Ovary (tissue), 9 donors: ENCODE data around the gene RPS27L. TPM values are rescaled to one million over a fixed set of nuclear protein-coding genes. Genes with fewer than 3 reads are reported as not detected.

Experiments
- DNase-seq, 5 donors: peaks; one replicate each; pipeline ENCODE4 v3.0.0-alpha.2; 2019 to 2020
- H3K27ac ChIP-seq, 2 donors: fragments of 200-600 bp; one replicate each; pipeline versions ENCODE4 v1.5.1 to v1.8.0; 2019 to 2022
- H3K27me3 ChIP-seq: fragments of 200-600 bp; one replicate; pipeline ENCODE4 v1.8.0; 2022
- H3K36me3 ChIP-seq: fragments of 200-600 bp; sonication (generic); one replicate; pipeline ENCODE4 v1.5.1; 2019
- H3K4me1 ChIP-seq: one replicate; pipeline ENCODE4 v1.8.1; 2013; ENCODE audit warnings: mild to moderate bottlenecking, moderate library complexity; ENCODE audit not compliant: insufficient read depth
- H3K4me3 ChIP-seq: fragments of 200-600 bp; sonication (generic); one replicate; pipeline ENCODE4 v1.5.1; 2017
- H3K9me3 ChIP-seq, 2 donors: fragments of 200-600 bp in 1 of 2; sonication (generic) in 1 of 2; one replicate each; pipeline versions ENCODE4 v1.5.1 to v1.8.1; 2013 to 2019; ENCODE audit warnings: mild to moderate bottlenecking in 1 of 2, moderate library complexity in 1 of 2
- EP300 ChIP-seq: sonication (generic); formaldehyde crosslinking; IDR thresholded peaks from one replicate; pipeline ENCODE4 v1.6.1; 2017; ENCODE audit warnings: antibody characterized with exemption
- POLR2A ChIP-seq: fragments of 450-650 bp; IDR thresholded peaks from one replicate; pipeline ENCODE4 v1.6.1; 2017; ENCODE audit warnings: antibody characterized with exemption, mild to moderate bottlenecking, moderate library complexity
- WGBS, 3 donors: extraction: QIAGEN DNeasy Blood & Tissue Kit in 1 of 3; methylation state at CpG; one replicate each; pipeline versions ENCODE4 v1.1.5 to v1.1.7; 2013 to 2017; 5-methylcytosine and 5-hydroxymethylcytosine counted together
- intact Hi-C, 4 donors: fragments of 100-400 bp; cut with DNase I; formaldehyde crosslinking; loops; one replicate each; pipeline versions ENCODE4 v1.11.0 to v1.15.1; 2022 to 2023
- polyA plus RNA-seq, 2 donors: library from polyadenylated mRNA; stranded (reverse); fragments of 200-250 nt in 1 of 2; fragments of 350-450 nt in 1 of 2; fragmentation: Illumina TruSeq in 1 of 2; extraction: RNeasy Lipid Tissue Mini Kit (QIAGEN cat#74804) in 1 of 2; gene quantifications; one replicate each; pipeline ENCODE4 v1.2.3, GENCODE V29; 2013 to 2014
- total RNA-seq, 7 donors: library from RNA; depleted of rRNA in 2 of 7; stranded (reverse); fragments of >200 nt in 2 of 7; fragmentation: NEBNext Ultra II Directional in 3 of 7; extraction: Animal tissue kit (Norgen Biotek cat#: 25700) in 3 of 7; gene quantifications; one replicate each; pipeline versions ENCODE4 v1.1.0 to v1.2.4, GENCODE V29; 2016 to 2023
- TF ChIP-seq, protein P1 (sequence below), 3 donors: fragments of 450-650 bp in 2 of 3; fragments of 200-600 bp in 1 of 3; IDR thresholded peaks; one replicate each; pipeline versions ENCODE4 v1.5.1 to v1.8.0; 2016 to 2022; ENCODE audit warnings: antibody characterized with exemption in 3 of 3, mild to moderate bottlenecking in 1 of 3
- donor health status: DM: no; HTN: no; CAD: no; lungs with moderate emphysema.
- donor health status: DM: no; HTN: no; CAD: no.
- donor health status: Bipolar disorder and iron deficiency.
- donor health status: DM: yes; HTN: yes; CAD: no.
- donor health status: DM: no; HTN: no; CAD: no.
- donor health status: DM: yes; HTN: yes; CAD: no.

The RPS27L gene
- total and polyA plus RNA-seq, 9 donors, result 85.5 to 129 (median 95.0) TPM

DNA sequence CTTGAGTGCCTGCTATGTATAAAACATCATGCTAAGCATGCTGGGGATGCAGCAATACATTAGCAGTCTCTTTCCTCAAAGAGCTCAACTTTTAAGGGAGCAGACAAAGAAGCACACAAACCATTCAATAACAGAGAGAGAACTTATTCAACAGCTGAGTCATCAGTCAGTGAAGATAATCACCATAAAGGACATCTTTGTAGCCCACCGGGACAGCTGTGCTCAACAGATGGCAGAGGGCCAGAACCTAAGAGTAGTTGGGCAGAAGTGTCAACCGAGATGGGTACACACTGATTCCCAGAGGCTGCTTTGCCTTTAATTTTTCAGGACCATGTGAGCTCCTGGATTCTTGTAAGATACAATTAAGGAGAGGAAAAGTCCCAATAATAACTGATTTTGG, 27.9 kb upstream of the RPS27L start:
- 46 to 61% (median 46%) methylated on average over 2 of the region's 2 CpGs for WGBS, 3 donors
- Histone ChIP-seq H3K4me1 (no peaks in the 10 kb centered on the region), H3K9me3 (no peaks in the 10 kb centered on the region), H3K4me3 (no peak overlapping the region), H3K27ac (no peak overlapping the region), H3K36me3 (no peaks in the 10 kb centered on the region), H3K27me3 (no peaks in the 10 kb centered on the region)
- intact Hi-C loops, result loop anchor here in 1 of 4 donors (10.0 kb wide), 1 partner anchor 90 kb away; the partner anchor contains the start of gene APH1B
- no peak for DNase-seq
- no peak for TF ChIP-seq EP300
- TF ChIP-seq, protein P1, sequence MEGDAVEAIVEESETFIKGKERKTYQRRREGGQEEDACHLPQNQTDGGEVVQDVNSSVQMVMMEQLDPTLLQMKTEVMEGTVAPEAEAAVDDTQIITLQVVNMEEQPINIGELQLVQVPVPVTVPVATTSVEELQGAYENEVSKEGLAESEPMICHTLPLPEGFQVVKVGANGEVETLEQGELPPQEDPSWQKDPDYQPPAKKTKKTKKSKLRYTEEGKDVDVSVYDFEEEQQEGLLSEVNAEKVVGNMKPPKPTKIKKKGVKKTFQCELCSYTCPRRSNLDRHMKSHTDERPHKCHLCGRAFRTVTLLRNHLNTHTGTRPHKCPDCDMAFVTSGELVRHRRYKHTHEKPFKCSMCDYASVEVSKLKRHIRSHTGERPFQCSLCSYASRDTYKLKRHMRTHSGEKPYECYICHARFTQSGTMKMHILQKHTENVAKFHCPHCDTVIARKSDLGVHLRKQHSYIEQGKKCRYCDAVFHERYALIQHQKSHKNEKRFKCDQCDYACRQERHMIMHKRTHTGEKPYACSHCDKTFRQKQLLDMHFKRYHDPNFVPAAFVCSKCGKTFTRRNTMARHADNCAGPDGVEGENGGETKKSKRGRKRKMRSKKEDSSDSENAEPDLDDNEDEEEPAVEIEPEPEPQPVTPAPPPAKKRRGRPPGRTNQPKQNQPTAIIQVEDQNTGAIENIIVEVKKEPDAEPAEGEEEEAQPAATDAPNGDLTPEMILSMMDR (IDR thresholded peaks at IDR 0.05), result no peak
- no peak for TF ChIP-seq POLR2A

DNA sequence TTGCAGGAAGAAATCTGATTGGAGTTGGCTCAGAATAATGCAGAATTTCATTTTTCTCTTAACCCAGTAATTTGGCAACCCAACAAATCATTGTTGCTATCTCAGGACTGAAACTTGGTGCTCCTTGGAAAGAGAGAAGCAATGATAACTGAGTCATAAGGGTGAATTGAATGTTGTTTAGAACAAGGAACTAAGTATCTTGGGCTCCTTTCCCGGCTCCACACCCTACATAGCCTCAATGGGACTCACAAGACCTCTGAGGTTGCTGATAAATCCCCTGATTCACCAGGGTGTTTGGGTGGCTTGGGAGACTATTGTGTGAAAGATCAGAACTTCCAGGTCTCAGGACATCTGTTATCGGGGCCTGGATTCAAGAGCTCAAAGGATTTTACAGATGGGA, 24.4 kb upstream of the RPS27L start:
- no peaks in the 10 kb centered on the region for H3K27me3 ChIP-seq
- no peaks in the 10 kb centered on the region for H3K4me1 ChIP-seq
- DNase-seq, result no peak
- no peak overlapping the region for H3K4me3 ChIP-seq
- no peak overlapping the region for H3K27ac ChIP-seq
- H3K9me3 ChIP-seq, result no peaks in the 10 kb centered on the region
- H3K36me3 ChIP-seq, result no peaks in the 10 kb centered on the region
- intact Hi-C loops, result loop anchor here in 1 of 4 donors (10.0 kb wide), 1 partner anchor 93 kb away; the partner anchor contains the start of gene APH1B
- 82 to 85% (median 85%) methylated on average over 2 of the region's 2 CpGs for WGBS, 3 donors
- TF ChIP-seq POLR2A, result no peak
- TF ChIP-seq EP300, result no peak
- TF ChIP-seq, protein P1 (IDR thresholded peaks at IDR 0.05), result no peak

DNA sequence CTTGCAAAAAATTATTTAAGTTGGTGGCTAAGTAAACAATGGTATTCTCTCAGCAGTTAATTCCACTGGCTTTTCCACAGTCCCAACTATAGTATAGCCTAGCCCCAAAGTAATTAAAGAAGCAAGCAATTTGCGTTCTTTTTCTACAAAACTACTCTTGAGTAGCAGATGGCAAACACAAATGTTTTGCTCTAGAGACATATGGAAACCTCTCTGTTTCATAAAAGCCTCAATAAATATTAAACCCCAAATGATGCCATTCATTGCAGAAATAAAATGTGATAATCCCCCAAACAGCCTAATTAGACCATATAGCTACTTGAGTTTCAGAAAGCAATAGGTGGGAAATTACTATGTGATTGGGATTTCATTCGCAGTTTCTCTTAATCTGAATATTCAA, 23.5 kb upstream of the RPS27L start:
- WGBS, 3 donors, result 93 to 95% (median 94%) methylated on average over 2 of the region's 2 CpGs
- intact Hi-C loops, result loop anchor here in 1 of 4 donors (10.0 kb wide), 1 partner anchor 94 kb away; the partner anchor contains the start of gene APH1B
- TF ChIP-seq POLR2A (no peak), EP300 (no peak)
- TF ChIP-seq, protein P1 (IDR thresholded peaks at IDR 0.05), result no peak

GRCh38 chr15:63178034-63178433, 20.8 kb upstream of the RPS27L start:
- Histone ChIP-seq H3K27me3 (no peaks in the 10 kb centered on the region), H3K9me3 (no peaks in the 10 kb centered on the region), H3K36me3 (no peaks in the 10 kb centered on the region), H3K4me1 (no peaks in the 10 kb centered on the region), H3K27ac (no peak overlapping the region), H3K4me3 (no peak overlapping the region)
- WGBS, 3 donors, result 44 to 48% (median 45%) methylated on average over 5 of the region's 5 CpGs
- intact Hi-C loops, result no loop called here
- TF ChIP-seq POLR2A (no peak), EP300 (no peak)
- TF ChIP-seq, protein P1 (IDR thresholded peaks at IDR 0.05), result no peak
- no peak for DNase-seq

More for the DNA sequence above, 23.5 kb upstream of the RPS27L start:
- no peaks in the 10 kb centered on the region for H3K4me1 ChIP-seq
- DNase-seq, result no peak
- no peak overlapping the region for H3K4me3 ChIP-seq
- H3K27ac ChIP-seq, result no peak overlapping the region
- H3K9me3 ChIP-seq, result no peaks in the 10 kb centered on the region
- no peaks in the 10 kb centered on the region for H3K27me3 ChIP-seq
- no peaks in the 10 kb centered on the region for H3K36me3 ChIP-seq
